T-helper 2 cell (primary cell): ENCODE measurements around the gene FAM228A.
"Not testable (repeated sequence)": the region's sequence is repeated elsewhere in the genome, so short reads cannot be mapped to it uniquely, and the experiment has no call there.

Experiments used
- DNase-seq, 5 experiments: peaks; one replicate each; pipeline versions ENCODE4 v3.0.0 to v3.0.0-alpha.2; 2012 to 2022
- total RNA-seq, 2 donors: gene quantifications; one replicate each; lab custom pipeline; 2026; lab: John Stamatoyannopoulos, UW

The FAM228A gene
- total RNA-seq = 0 to 0.40 reads per million in 2 donors

DNA sequence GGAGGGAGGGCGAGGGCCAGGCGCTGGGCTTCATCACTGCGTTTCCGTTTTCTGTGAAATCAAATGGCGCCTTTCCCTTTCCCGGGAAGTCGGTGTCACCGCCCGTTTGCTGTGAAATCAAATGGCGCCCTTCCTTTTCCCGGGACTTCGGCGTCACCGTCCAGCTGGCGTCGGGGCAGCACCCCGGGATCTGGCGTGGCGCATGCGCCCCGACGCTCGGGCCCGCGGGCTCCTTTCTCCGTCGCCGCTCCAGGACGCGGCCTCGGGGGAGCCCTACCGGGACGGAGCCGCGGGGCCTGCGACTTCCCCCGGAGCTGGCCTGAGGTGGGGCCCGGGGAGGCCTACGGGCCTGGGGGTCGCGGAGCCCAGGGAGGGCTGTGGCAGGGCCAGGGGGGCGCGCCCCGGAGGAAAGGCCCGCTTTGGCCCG is at the start of gene FAM228A:
TSS of gene FAM228A (plus strand) at position 203 of the 427 bp plus-strand sequence. CDS start 428 bp downstream, outside the sequence.
- no peak for DNase-seq

DNA sequence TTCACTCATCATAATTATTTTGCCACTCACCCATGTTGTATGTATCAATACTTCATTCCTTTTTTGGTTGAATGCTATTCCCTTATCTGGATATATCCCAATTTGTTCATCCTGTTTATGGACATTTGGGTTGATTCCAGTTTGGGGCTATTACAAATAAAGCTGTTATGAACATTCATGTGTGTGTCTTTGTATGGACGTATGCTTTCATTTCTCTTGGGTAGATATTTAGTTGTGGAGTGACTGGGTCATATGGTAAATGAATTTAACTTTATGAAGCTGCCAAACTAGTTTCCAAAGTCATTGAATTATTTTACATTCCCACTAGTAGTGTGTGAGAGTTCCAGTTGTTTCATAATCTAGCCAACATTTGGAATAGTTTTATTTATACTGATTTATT is 48.9 kb upstream of the FAM228A start:
- DNase-seq = no peak

DNA sequence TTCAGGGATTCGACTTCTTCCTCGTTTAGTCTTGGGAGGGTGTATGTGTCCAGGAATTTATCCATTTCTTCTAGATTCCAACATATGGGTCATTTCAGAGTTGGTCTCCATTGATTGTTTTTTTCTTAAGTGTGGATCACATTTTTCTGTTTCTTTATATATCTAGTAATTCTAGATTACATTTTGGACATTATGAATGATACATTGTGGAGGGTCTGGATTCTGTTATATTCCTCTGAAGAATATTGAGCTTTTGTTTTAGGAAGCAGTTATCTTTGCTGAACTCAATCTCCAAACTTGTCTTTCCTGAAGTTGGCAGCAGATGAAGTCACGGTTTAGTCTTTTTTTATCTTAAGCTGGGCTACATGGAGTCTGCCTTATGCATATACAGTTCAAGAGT is 42.3 kb upstream of the FAM228A start:
- no peak for DNase-seq

DNA sequence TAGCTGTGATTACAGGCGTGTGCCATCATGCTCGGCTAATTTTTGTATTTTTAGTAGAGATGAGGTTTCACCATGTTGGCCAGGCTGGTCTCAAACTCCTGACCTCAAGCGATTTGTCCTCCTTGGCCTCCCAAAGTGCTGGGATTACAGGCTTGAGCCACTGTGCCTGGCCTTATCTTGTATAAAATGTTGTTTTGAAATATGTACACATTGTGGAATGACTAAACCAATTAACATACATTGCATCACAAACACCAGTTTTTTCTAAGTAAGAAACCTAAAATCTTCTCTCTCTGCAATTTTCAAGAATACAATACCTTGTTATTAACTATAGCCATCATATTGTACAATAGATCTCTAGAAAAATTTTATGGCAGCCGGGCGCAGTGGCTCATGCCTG is 34.5 kb upstream of the FAM228A start:
- not testable (repeated sequence) for DNase-seq

DNA sequence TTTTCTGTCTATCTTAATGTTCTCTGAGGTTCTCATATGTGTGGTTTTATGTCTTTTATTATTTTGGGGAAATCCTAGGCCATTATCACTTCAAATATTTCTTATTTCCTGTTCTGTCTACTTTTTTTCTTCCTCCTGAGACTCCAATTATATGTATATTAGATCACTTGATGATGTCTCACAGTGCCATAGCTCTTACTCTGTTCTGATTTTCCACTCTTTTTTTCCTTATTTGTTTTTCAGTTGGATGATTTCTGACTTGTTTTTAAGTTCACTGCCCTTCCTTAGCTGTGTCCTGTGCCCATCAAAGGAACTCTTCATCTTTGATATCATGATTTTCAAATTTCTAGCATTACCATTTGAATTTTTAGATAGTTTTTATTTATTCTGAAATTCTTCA is 27.5 kb upstream of the FAM228A start:
- DNase-seq = no peak

DNA sequence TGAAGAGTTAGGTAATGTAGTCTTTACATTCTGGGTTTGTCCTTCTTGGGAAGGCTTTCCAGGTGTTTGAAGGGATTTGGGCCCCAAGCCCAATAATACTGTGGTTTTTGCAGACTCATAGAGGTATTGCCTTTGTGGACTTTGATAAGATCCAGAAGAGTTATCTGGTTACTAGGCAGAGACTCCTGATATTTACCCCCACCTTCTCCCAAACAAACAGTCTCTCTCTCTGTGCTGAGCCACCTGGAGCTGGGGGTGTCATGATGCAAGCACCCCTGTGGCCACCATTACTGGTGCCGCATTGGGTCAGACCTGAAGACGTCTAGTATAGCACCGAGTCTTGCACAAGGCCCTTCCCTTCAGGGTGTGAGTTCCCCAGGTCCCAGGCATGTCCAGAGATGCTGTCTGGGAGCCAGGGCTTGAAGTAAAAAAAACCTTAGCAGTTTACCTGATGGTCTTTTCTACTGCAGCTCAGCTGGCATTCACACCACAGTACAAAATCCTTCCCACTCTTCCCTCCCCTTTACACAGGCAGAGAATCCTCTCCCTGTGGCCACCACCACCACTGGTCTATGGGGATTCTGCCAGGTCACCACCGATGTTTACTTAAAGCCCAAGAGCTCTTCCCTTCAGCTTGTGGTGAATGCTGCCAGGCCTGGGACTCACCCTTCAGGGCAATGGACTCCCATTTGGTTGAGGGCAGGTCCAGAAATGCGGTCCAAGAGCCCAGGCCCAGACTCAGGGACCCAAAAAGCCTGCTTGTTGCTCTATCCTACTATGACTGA is 22.2 kb upstream of the FAM228A start:
- no peak for DNase-seq

DNA sequence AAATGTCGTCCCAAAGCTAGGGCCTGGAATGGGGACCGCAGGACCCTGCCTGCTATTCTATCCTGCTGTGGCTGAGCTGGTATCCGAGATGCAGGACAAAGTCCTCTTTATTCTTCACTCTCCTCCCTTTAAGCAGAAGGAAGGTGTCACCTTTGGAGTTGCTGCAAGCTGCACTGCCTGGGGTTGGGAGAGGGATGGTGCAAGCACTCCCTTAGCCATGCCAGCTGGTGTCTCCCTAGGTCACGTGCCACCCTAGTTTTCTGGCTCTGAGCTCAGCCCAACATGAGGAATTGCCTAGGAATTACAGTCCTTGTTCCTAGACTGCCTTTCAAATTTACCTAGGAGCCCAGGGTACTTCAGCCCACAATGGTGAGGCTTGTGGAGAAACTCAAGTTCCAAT is 21.4 kb upstream of the FAM228A start:
- DNase-seq = no peak

DNA sequence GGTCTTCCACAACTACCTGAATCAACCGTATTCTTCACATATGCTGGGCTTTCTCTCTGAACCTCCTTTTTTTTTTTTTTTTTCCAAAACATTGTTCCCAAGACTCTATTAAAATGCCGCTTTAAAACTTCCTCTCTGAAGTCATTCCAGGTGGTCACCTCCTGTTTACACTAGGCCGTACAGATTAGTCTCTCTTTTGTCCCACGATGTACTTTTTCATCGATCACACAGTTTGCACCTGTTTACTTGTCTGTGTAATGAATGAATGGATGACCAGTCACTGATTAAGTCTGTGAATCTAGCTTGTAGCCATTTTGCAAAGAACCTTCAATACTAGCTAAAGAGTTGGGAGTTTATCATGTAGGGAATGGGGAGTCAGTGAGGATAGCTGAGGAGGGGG is 16.7 kb upstream of the FAM228A start:
- DNase-seq = no peak

DNA sequence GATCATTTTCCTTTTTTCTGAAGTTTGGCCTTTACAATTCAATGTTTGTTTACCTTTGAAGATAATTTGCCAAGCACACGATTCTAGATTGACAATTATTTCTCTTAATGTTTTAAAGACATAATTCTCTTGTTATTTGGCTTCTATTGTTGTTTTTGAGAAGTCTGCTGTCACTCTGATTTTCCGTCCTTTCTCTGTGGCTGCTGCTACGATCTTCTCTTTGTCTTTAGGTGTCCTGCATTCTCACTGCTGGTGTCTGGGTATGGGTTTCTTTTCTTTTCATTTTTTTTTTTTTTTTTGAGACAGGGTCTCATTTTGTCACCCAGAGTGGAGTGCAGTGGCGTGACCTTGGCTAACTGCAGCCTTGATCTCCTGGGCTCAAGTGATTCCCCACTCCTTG is 15.1 kb upstream of the FAM228A start:
- DNase-seq = no peak

DNA sequence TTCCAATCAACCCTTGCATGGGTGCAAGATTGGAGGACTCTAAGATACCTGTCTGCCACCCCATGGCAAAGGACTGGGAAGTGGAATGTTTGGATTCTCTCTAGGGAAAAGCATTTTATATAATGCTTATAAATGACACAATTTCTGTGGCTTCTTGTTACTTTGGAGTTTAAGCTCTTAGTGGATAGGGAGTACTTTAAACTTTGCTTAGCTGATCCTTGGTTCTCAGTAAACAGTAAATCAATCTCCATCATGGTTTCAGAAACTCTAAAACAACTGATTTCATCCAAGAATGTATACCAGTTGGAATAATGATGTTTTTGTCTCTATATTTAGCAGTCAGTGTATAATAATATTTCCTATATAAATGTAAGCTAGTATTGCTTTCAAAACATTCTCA is 14.1 kb upstream of the FAM228A start:
- DNase-seq = no peak

DNA sequence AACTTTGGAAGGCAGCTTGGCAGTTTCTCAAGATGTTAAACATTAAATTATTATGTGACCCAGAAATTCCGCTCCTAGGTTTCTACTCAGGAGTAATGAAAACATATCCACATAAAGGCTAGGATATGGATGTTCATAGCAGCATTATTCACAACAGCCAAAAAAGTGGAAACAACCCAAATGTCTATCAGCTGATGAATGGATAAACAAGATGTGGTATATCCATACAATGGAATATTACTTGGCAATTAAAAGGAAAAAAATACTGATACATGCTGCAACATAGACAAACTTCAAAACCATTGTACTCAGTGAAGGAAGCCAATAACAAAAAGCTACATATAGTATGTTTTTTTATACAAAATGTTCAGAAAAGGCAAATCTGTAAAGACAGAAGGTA is 12.4 kb upstream of the FAM228A start:
- DNase-seq = no peak

DNA sequence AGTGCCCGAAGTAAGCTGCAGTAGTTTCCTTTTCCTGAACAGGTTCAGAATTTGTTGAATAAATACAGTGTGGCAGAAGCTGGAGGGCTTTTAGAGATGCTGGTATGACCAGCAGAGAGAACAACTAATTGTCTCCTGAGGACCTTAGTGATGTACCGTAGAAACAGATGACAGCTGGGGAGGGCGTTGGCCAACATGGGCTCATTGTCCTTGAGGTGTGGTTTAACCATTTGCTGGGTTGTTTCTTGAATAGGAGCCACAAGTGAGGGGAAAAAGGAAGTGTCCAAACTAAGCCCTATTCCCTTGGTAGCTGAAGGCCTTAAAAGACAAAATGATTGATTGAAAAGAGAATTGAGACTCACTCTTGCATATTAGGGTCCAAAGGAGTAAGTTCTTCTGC is 11.7 kb upstream of the FAM228A start:
- no peak for DNase-seq

DNA sequence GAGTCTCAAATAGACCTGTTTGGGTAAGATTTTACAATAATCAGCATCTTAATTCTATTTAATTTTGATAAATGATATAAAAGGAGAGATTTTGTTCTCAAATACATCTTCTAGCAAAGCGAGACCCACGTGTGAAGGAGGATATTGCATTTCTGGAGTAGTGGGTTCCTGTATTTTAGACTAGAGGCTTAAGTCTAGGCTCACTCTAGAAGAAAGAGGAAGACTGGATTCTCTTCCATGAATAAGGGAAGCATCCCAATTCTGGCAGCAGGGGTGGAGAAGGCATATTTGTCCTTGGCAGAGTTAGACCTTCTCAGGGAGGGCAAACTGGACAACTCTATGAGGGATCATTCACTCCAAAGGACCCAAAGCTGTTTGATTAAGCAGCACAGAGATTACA is 11.3 kb upstream of the FAM228A start:
- no peak for DNase-seq

DNA sequence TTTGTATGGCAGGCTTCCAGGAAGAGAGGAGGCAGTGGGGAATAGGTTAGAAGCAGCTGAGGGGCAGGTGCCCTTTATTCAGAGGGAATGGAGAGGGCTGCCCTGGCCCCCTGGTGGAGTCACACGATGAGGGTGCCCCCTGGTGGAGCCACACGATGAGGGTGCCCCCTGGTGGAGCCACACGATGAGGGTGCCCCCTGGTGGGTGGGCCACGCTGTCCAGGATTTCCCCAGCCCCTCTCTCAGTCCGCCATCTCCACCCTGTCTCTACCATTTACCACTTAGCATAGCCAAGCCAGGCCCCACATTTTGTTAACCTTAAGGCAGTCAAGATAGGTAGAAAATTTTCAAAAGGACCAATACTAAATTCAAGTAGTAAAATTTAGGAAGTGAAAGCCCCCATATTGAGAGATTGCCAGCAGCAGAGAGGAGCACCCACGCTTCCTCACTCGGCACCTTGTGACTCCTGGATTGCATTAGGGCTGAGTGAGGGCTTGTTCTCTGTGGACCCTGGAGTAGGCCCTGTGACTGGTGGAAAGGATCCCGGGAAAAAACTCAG is 10.4 kb upstream of the FAM228A start:
- DNase-seq = peak in 3 of 5 experiments; percentile 14 to 29 (median 14)

DNA sequence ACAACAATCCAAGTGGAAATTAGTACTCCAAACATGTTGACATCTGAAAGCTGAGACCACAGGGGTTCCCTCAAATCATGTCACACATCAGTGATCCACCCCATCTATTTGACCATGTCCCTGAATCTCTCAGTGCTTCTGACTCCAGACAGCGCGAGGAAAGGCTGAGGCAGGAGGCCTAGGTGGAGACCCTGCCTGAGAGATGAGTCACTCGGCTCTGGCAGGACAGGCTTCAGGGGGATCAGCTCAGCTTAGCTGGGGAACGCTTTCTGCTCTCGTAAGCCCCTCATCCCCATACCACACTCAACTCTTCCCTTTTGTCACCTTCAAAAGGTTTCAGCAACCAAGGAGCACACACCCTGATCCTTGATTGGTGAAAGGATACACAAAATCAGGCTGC is 5.8 kb upstream of the FAM228A start:
- DNase-seq = no peak

DNA sequence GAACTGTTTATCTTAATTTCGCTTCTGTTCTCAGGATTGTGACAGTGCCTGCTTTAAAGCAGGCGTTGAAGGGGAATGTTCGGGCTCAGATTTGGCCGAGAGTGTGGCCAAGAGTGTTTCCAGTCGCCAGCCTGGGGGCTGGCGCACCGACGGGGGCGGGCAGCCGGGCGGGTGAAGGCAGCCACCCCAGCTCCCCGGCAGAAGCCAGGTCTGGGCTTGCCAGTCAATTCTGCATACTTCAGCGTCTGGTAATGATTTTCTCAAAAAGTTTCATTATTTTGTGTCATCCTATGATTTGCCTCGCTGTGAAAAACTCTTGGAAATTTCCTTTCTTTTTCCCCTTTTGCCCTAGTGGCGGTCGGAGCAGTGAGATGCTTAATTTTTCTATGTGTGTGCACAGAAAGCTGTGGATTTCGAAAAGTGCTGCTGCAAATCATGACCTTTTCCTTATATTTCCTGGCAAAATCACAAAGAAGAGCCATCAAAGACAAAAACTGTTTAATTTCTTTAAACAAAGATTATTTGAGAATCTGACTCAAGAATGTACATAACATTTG is 856 bp downstream of the FAM228A start:
- DNase-seq = no peak

DNA sequence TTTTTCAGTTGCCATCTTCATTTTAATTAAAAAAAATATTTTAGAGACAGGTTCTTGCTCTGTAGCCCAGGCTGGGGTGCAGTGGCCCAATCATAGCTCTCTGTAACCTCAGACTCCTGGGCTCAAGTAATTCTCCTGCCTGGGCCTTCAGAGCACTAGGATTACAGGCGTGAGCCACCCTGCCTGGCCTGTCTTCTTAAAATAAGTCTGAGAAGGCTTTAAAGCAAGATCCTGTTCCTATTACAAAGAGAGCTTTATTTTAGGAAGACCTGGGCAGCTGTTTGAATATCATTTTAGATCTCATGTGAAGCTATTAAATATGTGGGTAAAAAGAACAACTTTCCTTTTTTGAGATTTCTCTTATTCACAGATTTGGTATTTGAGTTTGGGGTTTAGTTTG is 1.5 kb downstream of the FAM228A start:
- DNase-seq = no peak

DNA sequence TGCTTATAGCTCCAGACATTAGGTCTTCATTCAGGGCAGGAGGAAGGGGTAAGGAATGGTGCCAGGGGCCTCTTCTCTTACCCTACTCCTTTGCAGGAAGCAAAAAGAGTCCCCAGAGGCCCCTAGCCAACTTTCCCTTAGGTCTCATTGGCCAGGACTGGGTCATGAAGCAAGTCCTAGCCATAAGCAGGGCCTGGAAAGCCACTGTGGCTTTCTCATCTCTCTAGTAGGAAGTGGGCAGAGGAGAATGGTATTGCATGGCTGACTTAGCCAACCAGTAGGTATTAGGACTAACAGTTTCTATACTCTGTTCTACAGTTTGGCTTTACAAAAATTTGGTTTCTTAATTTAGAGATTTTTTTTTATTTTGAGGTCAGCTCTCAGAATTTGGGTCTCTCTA is 4.8 kb downstream of the FAM228A start:
- no peak for DNase-seq

DNA sequence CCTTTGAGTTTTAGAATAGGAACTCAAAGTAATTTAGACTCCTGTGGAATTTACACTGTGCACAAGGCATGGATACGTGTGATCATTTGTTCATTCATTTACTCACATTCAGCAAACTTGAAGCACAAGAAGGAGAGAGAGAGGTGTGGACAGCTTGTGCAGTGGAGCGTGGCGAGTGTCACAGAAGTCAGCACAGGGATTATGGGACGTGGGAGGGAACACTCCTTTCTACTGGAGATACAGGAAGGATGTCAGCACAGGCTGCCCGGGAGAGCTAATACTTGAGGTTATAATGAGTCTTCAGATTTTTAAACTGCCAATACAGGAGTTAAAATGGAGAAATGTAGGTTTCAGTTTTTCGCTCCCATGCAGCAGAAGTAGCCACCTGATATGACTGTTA is 7.0 kb downstream of the FAM228A start:
- DNase-seq = no peak

DNA sequence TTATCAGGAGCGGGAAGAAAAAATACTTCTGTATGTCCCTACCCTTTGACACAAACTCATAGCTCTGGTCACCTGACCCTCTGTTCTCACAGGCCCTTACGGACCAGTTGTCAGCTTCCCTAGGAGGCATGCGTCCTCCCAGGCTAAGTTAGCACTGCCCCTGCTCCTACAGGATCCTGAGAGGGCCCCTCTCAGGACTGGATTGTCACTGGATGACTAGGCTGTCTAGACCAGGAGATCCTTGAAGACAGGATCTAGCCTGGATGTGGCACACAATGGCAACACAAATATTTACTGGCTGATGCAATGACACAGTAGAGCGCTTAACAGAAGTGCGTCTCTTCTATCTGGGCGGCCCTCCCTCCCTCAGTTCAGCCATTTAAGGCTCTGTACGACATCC is 7.7 kb downstream of the FAM228A start:
- DNase-seq = no peak

DNA sequence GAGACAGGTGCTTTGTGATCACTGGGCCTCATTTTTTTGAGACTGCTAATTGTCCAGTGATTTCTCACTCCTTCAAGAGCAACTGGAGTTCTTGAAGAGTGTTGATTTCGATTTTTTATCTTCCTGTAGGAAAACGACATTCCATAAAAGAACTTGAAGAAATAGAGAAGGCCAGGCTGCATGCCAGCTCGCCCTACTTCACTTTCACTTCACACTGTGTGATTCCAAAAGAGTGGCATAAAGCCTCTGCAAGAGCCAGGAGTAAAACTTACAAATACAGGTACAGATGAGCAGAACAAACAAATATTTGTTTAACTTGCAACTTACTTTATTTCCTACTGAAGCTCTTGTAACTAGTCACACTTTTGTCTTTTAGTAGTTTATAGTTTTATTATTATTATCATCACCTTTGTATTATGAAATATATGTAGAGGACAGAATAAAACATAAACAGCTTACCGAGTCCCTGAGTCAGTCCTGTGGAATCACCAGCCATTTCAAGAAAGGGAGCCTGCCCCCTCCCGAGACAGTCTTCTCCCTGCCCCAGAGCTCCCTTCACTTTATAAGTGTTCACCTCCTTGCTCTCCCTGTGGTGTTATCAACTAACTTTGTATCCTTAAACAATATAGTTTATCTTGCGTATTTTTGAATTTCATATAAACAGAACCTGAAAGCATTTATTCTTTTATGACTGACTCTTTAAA is 8.7 kb downstream of the FAM228A start:
- DNase-seq = no peak

DNA sequence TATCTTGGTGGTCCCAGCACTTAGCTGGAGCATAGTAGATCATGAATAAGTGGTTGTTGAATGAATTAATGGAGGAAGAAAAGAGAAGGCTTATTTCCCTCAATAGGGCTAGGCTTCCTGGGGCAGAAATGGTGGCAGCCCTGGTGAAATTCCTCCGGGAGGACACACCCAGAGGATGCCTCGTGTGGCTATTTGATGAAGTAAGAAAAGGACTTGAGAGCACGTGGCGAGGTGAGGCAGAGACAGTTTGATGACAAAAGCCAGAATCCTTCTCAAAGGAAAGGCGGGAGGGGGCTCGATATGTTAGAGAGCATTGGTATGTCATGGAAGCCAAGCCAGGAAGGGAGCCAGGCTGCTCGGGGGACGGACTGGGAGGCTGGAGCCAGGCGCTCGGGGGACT is 14.7 kb downstream of the FAM228A start:
- DNase-seq = no peak

DNA sequence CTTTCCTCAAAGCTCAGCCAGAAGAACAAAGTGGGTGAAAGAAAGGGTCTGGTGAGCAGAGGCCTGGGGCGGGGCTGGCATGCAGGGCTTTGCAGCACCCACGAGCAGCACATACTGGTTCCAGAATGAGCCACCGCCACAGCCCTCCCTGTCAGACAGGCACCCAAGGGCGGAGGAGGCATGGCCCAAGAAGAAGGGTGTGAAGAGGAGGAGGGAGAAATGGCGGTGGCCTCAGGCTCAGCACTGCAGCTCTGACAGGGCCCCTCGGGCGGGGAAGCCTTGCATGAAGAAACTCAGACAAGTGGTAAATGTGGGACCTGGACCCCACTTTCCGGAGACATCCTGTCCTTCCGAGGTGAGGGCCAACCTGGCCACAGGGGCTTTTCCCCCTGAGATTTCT is 15.7 kb downstream of the FAM228A start:
- no peak for DNase-seq

DNA sequence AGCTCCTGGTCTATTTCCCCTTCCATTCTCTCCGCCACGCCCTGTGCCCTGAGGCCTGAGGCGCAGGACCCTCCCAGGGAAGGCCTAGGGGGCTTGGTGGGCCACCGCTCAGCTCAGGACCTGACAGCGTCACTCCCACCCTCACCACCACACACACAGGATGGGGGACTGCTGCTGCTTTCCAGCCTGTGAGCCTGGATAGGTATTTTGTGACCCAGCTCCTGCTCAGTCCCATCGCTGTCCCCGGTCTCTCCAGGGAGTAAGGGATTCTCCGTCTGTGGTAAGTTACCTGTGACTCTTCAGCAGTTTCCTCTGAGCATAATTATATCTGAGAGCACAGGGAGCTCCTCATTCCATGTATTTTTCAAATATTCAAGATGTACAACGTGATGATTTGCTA is 16.3 kb downstream of the FAM228A start:
- no peak for DNase-seq
